PFSK-1 (cell line): Measurements from ENCODE around the gene C1orf52.

ENCODE experiments used
- POLR2AphosphoS5 ChIP-seq: IDR thresholded peaks from 2 replicates; pipeline ENCODE4 v1.6.1; 2012; ENCODE audit warnings: low read depth, mild to moderate bottlenecking, control low read depth, low read length, moderate library complexity
- SIN3A ChIP-seq: IDR thresholded peaks from 2 replicates; pipeline ENCODE4 v1.6.1; 2012; ENCODE audit warnings: mild to moderate bottlenecking, low read length, moderate library complexity, borderline replicate concordance; ENCODE audit not compliant: insufficient read depth

- no peak for TF ChIP-seq SIN3A
- no peak for TF ChIP-seq POLR2AphosphoS5
Observed at GRCh38 chr1:85264150-85264549, 4.7 kb upstream of the C1orf52 start.
